ENCODE results near the gene TSHZ3.

TSHZ3 gene

DNA sequence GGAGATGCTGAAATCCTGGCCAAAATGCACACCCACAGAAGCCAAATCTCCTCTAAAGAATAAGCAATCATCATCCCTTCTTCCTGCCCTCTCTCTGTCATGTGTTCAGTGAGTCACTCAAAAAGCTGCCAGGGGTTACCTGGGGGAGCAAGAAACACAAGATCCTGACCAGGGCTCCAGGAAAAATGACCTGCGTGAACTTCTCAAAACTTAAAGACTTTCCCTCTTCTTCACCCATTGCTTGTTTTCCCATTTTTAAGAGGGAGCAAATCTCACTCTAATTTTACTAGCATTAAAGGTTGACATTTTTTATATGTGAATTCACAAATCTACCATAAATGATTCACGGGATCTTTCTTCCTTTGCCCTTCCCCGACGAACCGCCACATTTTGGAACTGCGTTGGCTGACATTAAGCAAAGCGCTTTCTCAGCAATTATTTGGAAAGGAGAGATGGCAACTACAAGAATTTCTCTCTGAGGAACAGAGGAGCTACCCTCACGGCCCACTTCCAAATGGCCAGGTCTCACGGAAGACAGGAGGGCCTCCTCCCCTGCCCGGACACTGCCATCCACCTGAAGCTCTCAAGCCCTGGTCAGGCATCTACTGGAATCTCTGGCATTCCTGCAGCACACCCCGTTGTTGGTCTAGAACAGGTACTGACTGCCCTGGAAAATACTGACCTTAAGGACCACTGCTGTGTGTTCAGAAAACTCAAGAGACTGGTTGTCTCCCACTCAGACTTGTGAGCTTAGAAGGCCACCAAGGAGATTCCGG, 14.2 kb downstream of the TSHZ3 start:
- DNase-seq (ENCODE audit: low read depth), result no peak

DNA sequence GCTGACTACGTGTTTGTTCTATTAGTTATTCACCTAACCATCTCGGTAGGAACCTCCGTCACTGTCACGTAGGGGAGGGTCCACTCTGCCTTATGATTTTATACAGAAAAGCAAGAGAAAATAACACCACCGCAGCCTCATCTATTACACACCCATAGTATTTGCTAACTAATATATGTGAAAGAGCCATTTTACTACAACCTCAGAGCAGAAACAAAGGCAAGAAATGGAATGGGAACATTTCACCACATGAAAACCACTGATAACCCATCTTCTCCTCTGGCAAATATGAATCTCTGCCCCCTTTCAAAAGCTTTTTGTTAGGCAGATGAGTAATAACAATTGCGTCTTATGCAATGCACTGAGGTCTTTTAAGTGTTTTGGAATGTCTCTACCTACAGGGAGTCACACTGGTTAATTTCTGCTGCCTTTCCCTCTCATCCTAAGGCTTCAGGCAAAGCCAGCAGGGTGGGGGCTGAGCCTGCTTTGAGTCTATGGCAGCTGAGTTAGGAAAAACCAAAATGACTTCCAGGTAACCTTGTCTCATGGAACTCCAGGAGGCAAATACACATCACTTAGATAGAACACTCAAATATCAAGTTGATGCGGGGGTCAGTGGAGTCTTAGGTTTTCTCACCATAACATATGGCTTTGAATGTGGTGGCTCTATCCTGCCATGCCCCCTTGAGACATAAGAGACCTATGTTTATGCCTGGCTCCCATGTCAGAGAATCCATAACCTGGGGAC, 15.0 kb downstream of the TSHZ3 start:
- DNase-seq (ENCODE audit: low read depth), result no peak

- no peak for DNase-seq (ENCODE audit: low read depth)
Observed at GRCh38 chr19:31332096-31332495, 17.1 kb downstream of the TSHZ3 start.

DNA sequence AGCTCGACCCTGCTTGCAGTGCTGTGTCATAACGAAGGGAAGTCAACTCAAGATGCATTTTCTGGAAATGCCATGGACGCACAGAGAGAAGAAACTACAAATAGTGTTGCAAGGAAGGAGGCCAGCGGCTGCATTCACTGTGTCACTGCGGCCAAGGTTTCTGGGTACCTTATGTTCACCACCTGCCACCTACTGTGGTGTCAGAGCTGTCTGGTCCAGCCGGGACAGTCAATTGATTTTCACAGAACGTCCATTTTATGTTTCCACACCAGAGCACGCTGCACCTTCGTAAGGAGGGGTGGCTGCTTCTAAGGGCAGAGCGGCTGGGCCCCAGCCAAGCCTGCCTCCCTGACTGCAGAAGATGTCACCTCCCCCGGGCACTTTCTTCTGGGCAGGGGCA, 17.7 kb downstream of the TSHZ3 start:
- DNase-seq (ENCODE audit: low read depth), result no peak

- no peak for DNase-seq (ENCODE audit: low read depth)
Observed at GRCh38 chr19:31330761-31331160, 18.5 kb downstream of the TSHZ3 start.

DNA sequence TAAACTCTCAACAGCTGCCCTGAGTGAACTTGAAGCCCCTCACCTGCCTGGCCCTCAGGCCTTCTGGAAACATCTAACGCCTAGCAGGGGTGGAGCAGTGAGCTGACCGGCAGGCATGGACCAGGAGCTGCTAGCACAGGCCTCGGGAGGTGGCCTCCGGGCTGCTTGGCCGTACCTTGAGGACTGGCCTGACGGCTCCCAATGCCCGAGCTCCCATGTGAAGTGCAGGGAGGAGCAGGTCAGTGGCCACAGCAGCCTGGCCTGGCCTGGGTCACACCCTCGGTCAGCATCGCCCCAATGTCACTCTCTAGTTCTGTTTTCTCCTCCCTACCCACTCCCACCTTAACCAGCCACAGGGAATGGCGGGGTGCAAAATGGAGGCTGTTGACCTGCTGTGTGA, 19.0 kb downstream of the TSHZ3 start:
- no peak for DNase-seq (ENCODE audit: low read depth)

GRCh38 chr19:31329819-31330218, 19.4 kb downstream of the TSHZ3 start:
- DNase-seq (ENCODE audit: low read depth), result no peak

DNA sequence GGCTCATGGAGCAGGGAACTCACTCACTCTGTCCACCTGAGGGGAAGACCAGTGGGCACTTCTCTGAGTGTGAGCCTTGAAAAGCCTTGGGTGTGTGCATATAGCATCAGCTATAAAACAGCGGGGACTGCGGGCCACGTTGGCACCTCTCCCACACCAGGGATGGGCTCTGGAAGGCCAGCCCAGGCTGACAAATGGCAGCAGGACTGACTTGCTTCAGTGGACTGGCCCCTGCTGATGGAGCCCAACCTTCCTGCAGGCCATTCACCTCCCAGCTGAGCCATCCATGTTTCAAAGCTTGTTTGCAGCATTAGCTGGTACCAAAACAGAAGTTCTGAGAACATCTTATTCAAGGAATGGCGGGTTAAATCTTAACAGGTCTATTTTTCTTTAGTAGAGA, 21.0 kb downstream of the TSHZ3 start:
- no peak for DNase-seq (ENCODE audit: low read depth)

- no peak for DNase-seq (ENCODE audit: low read depth)
Observed at GRCh38 chr19:31326329-31327028, 22.8 kb downstream of the TSHZ3 start.

DNA sequence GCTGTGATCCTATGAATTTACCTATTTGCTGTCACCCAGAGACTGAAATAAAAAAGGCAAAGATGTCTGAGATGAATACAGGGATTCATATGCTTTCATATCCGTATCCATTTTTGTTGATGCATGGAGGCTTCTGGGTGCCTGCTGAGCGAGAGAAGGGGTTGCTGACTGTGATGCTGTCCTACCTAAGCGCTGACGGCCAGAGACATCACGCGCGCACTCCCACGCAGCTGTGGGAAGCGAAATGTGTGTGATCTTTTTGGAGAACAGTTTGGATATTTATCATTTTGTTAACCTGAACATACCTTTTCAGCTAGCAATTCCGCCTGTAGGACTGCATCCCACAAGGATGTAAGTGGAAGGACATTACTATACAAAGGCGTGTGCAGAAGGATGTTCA, 23.9 kb downstream of the TSHZ3 start:
- DNase-seq (ENCODE audit: low read depth), result no peak

GRCh38 chr19:31319465-31319864, 29.8 kb downstream of the TSHZ3 start:
- no peak for DNase-seq (ENCODE audit: low read depth)

DNA sequence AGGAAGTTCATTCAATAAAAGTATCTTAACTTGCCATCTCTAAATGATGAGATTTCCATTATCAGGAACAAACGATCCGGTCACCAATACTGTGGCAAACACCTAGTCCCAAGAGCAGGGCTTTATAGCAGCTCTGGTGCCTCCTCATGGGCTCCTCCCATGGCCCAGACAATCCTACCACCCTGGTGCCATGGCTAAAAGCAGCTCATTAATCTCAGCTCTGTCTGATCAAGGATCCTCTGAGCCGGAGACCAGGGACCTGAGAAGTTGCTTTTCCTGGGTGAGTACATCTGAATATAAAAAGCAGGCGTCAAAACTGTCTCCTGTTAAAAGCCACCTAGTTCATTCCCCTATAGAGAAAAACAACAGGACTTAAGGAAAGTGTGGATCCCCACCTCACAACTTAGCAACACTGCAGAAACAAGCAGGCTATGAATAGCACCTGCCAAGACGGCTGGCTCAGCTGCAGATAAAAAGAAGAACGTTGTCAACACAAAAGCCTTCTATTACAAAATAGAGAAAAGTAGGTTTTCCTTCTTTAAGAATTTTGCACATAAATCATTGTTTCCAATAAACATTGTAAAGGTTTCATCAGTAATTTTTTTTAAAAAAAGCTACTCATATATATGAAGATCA, 30.3 kb downstream of the TSHZ3 start:
- no peak for DNase-seq (ENCODE audit: low read depth)

DNA sequence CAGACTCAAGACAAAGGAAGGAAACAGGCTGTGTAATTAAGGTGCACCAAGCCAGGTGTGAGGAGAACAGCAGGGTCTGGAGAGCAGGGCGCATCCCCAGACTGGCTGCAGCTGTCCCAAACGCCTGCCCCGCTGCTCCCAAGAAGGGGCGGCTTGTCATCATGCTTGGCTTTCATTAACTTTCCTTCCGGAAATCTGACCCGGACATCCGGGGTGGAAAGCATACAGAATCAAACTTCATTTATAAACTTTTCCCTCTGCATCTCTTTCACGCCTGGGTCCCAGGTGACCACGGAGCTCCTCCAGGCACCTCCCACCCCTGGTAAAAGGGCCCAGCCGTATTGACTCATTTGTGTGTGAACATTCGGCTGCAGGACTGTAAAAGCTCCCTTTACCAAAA, 31.7 kb downstream of the TSHZ3 start:
- DNase-seq (ENCODE audit: low read depth), result no peak

DNA sequence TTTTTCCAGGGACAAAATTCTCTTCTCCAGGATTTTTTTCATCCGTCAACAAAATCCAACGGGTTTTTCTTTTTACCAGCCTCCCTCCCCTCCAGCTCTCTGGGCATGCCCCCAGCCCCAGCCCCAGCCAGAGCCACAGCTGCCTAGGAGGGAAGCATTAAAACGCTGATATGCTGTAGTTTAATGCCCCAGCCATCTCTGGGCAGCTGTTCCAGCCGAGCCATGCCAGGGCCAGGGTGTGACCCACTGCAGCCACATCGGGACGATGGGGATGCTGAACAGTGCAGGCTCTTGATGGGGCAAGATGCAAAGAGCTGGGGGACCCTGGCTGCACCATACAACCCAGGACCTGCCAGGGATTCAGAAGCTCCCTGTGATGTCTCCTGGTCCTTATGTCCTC, 32.1 kb downstream of the TSHZ3 start:
- no peak for DNase-seq (ENCODE audit: low read depth)

DNA sequence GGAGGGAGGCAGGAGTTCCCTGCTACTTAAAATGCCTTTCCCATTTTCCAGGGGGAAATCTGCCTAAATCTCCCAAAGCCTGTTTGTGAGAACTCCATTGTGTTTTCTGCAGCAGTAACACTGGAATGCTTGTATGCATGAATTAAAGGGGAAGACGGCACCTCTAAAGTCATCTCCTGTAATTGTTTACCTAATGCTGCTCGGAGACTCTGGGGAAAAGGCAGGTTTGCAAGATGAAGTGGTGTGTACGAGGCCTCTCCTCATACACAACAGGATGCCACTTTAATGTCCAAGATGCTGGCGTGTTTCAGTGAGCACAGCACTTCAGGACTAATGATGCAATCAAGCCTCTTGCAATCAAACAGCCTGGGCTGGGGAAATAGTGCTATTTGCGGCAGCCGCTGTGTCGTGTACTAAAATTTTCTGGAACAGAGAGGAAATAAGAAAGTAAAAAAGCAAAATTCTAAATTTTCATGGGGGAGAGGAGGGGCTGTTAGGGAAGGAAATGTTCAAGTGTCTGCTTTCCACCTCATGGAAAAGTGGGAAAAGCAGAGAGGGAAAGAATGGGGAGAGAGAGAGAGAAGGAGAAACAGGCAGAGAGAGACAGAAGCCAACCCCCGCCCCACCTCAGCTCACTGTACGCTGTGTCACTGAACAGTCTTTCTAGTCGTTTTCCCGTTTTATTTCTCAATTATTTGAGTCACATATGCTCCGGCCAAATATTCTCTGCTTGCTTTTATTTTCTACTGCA, 32.9 kb downstream of the TSHZ3 start:
- no peak for DNase-seq (ENCODE audit: low read depth)

DNA sequence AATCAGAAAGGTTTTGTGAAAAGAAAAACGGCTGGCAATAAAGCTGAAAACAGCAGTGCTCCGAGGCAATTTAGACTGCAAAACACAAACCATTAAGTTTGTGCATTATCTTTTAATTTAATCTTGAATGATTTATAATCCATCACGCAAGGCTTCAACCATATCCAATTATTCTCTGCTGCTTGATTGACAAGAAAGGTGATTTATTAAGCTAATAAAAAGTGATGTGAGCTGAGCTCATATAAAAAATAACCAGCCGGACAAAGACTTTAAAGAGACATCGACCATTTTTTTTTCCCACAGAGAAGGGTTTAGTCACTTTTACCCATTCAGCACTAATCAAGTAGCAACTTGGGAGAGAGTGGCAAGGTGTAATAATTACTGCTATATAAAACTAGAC, 33.6 kb downstream of the TSHZ3 start:
- DNase-seq (ENCODE audit: low read depth), result no peak

- no peak for DNase-seq (ENCODE audit: low read depth)
Observed at GRCh38 chr19:31314849-31315629, 34.2 kb downstream of the TSHZ3 start.

DNA sequence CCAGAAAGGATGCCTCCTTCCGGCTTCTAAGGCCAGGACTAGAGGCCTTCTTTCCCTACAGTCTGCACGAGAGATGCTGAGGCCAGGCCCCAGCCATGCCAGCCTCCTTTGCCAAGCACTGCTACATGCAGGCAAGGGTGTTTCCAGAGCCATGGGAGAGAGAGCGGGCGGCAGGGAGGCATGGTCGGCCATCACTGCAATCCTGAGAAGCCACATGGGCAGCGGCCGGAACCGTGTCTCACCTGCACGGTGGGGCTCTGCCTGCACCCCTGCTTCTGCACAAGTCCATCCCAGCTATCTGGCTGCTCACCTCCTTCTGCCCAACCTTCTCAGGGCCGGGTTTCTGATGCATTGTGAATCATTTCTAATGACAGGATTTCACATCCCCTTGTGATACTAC, 35.1 kb downstream of the TSHZ3 start:
- no peak for DNase-seq (ENCODE audit: low read depth)

DNA sequence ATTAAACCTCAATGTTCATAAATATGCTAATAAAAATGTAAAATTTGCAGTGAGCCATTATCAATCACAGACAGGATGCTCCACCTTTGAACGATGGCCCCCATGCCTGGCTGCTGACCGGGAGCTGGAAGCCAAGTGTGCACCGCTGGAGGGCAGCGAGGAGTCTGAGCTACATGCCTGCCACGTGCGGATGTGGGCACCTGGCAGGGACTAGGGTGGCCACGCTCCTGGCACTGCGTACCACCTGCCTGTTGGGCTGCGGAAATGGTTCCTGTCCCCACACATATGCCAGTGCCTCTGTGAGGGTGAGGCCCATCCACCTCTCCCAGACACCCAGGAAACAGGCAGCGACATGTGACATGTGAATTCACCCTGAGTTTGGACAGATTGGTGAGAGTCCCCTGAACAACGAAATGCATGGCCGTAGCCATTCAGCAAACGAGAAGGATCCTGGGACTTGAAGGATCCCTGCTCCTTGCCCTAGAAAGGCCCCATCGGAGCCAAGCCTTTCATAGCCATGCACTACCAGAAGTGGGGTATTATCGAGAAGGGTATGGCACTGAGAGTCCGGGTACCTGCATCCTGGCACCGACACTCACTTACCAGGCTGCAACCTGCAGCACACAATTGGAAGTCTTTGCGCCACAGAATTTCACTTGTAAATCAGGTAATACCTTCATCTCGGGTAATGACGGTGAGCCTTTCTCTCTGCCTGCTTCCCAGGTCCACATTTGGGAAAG, 35.8 kb downstream of the TSHZ3 start:
- no peak for DNase-seq (ENCODE audit: low read depth)

- DNase-seq (ENCODE audit: low read depth), result no peak
Observed at GRCh38 chr19:31312677-31313244, 36.5 kb downstream of the TSHZ3 start.
